ENCODE measurements around the gene CDKN2B. TPM values are rescaled to one million over a fixed set of nuclear protein-coding genes. Genes with fewer than 3 reads are reported as not detected.

Gene CDKN2B
- polyA plus RNA-seq, 2 of the 4 experiments (the other 2 are of a cell fraction) = not detected

- no peak for DNase-seq (ENCODE audit: low read depth in 1 of 2, low spot score in 1 of 2)
- no CpG with 5 or more reads among the region's 43 CpGs for WGBS (ENCODE audit: missing lambda C conversion rate)
- H3K4me1 ChIP-seq = no peaks in the 10 kb centered on the region
- H3K4me2 ChIP-seq = no peak within 1 kb of the TSS
- no peaks in the 10 kb centered on the region for H3K9me3 ChIP-seq
- ChIA-PET POLR2A (no interaction called here), CTCF (no interaction called here)
- TF ChIP-seq PHF8 (IDR thresholded peaks at IDR 0.05; ENCODE audit: borderline replicate concordance, low read depth) = no peak
- no peak for TF ChIP-seq CEBPB (IDR thresholded peaks at IDR 0.05)
- no peak for TF ChIP-seq ZC3H11A (IDR thresholded peaks at IDR 0.05)
- no peak for TF ChIP-seq MAX (IDR thresholded peaks at IDR 0.05)
- no peak for TF ChIP-seq POLR2A (IDR thresholded peaks at IDR 0.05; ENCODE audit: low read length)
- TF ChIP-seq KDM1A (IDR thresholded peaks at IDR 0.05; ENCODE audit: low read depth) = no peak
- no peak for TF ChIP-seq MAZ (IDR thresholded peaks at IDR 0.05; ENCODE audit: borderline replicate concordance, low read depth, low read length)
- no peak for TF ChIP-seq ZFP36 (IDR thresholded peaks at IDR 0.05; ENCODE audit: borderline replicate concordance, partially characterized antibody)
- TF ChIP-seq EHMT2 (IDR thresholded peaks at IDR 0.05; ENCODE audit: low read depth) = no peak
- TF ChIP-seq HOXB5 (CRISPR knock-in tag; IDR thresholded peaks at IDR 0.05) = no peak
- no peak for TF ChIP-seq ESRRA (IDR thresholded peaks at IDR 0.05; ENCODE audit: borderline replicate concordance, low read length)
- TF ChIP-seq HEYL (CRISPR knock-in tag; IDR thresholded peaks at IDR 0.05) = no peak
- no peak for TF ChIP-seq JUN (IDR thresholded peaks at IDR 0.05)
- no peak for TF ChIP-seq HOXA7 (CRISPR knock-in tag; IDR thresholded peaks at IDR 0.05)
- no peak for TF ChIP-seq SREBF2 (IDR thresholded peaks at IDR 0.05)
- no peak for TF ChIP-seq POLR2AphosphoS2 (conservative IDR thresholded peaks at IDR 0.05; ENCODE audit: low read length)
- no peak for TF ChIP-seq ELK1 (IDR thresholded peaks at IDR 0.05; ENCODE audit: low read depth, low read length)
- TF ChIP-seq CBX8 (IDR thresholded peaks at IDR 0.05) = no peak
- no peak for TF ChIP-seq EHF (CRISPR knock-in tag; IDR thresholded peaks at IDR 0.05)
- H3K4me3 ChIP-seq = no peak within 1 kb of the TSS
- no peak within 1 kb of the TSS for H3K27ac ChIP-seq
- no peak for FAIRE-seq
- ATAC-seq = no peak
These were observed 14.5 kb downstream of the CDKN2B start, which contains the start of gene CDKN2B-AS1 for GRCh38 chr9:21994556-21995005. Gene CDKN2B-AS1 (plus strand): TSS chr9:21994791.

- no CpG with 5 or more reads among the region's 53 CpGs for WGBS (ENCODE audit: missing lambda C conversion rate)
- Histone ChIP-seq H3K4me2 (no peak within 1 kb of the TSS), H3K4me3 (no peak within 1 kb of the TSS), H3K9me3 (no peaks in the 10 kb centered on the region), H3K4me1 (no peaks in the 10 kb centered on the region), H3K27ac (no peak within 1 kb of the TSS)
- ATAC-seq (no peak), FAIRE-seq (no peak), DNase-seq (ENCODE audit: low read depth in 1 of 2, low spot score in 1 of 2) (no peak)
- CTCF ChIA-PET = no interaction called here
- TF ChIP-seq NR3C1 (IDR thresholded peaks at IDR 0.05) = no peak
- no peak for TF ChIP-seq JUN (IDR thresholded peaks at IDR 0.05)
- no peak for TF ChIP-seq PHF8 (IDR thresholded peaks at IDR 0.05; ENCODE audit: borderline replicate concordance, low read depth)
- no peak for TF ChIP-seq MAFK (IDR thresholded peaks at IDR 0.05; ENCODE audit: partially characterized antibody)
- no peak for TF ChIP-seq REST (IDR thresholded peaks at IDR 0.05)
- no peak for TF ChIP-seq HES2 (IDR thresholded peaks at IDR 0.05)
- TF ChIP-seq ZC3H11A (IDR thresholded peaks at IDR 0.05) = no peak
- no peak for TF ChIP-seq RARB (CRISPR knock-in tag; IDR thresholded peaks at IDR 0.05)
- TF ChIP-seq NFE2L2 (conservative IDR thresholded peaks at IDR 0.05; ENCODE audit: low read length) = no peak
- TF ChIP-seq HOXA7 (CRISPR knock-in tag; IDR thresholded peaks at IDR 0.05) = no peak
- no peak for TF ChIP-seq CBX8 (IDR thresholded peaks at IDR 0.05)
- no peak for TF ChIP-seq USF2 (IDR thresholded peaks at IDR 0.05)
- TF ChIP-seq SREBF2 (IDR thresholded peaks at IDR 0.05) = no peak
- TF ChIP-seq TFCP2L1 (CRISPR knock-in tag; IDR thresholded peaks at IDR 0.05) = no peak
- TF ChIP-seq ELK1 (IDR thresholded peaks at IDR 0.05; ENCODE audit: low read depth, low read length) = no peak
- TF ChIP-seq HEYL (CRISPR knock-in tag; IDR thresholded peaks at IDR 0.05) = no peak
- no peak for TF ChIP-seq EHMT2 (IDR thresholded peaks at IDR 0.05; ENCODE audit: low read depth)
- POLR2A ChIA-PET = no interaction called here
These were observed 15.1 kb downstream of the CDKN2B start, which contains the start of gene CDKN2A for GRCh38 chr9:21993893-21994555. Gene CDKN2A (minus strand): TSS chr9:21994392.
